Lower leg skin (tissue), 3 donors: ENCODE data around the gene ASPG.

Experiments used
- POLR2A ChIP-seq, 2 donors: fragments of 450-650 bp; IDR thresholded peaks; one replicate each; pipeline ENCODE4 v1.6.1; 2016 to 2017; ENCODE audit warnings: antibody characterized with exemption in 2 of 2, mild to moderate bottlenecking in 1 of 2, moderate library complexity in 1 of 2
- TF ChIP-seq, protein P1 (sequence below), 3 donors: fragments of 450-650 bp; IDR thresholded peaks; one replicate each; pipeline ENCODE4 v1.5.1; 2016; ENCODE audit warnings: antibody characterized with exemption in 3 of 3, mild to moderate bottlenecking in 3 of 3, moderate library complexity in 2 of 3

DNA sequence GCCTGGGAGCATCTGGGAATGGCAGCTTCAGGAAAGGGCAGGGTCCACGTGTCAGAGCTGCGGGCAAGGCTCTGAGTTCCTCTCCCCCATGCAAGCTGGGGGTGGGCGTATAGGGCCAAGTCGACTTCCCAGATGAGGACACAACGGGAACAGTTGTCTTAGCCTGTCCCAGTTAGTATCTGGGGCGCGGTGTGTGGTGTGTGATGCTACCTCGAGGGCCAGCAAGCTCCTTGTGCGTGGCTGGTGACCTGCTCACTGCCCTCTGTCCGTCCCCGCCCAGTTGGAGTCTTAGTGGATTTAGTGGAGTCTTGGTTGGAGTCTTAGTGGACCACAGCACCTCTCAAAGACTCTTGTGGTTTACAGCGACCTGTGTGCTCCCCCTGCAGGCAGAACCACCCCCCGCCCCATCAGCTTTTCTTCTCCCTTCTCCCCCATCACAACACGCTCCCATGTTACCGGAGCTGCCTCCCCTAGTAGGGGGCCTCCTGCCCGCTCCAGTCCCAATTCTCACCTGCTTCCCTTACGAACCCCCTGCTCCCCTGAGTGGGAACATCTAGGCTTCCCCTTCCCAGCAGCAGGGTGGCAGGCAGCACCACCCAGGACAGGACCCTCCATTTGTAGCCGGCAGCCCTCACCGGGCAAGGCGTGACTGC is 8.7 kb downstream of the ASPG start:
- TF ChIP-seq, protein P1, sequence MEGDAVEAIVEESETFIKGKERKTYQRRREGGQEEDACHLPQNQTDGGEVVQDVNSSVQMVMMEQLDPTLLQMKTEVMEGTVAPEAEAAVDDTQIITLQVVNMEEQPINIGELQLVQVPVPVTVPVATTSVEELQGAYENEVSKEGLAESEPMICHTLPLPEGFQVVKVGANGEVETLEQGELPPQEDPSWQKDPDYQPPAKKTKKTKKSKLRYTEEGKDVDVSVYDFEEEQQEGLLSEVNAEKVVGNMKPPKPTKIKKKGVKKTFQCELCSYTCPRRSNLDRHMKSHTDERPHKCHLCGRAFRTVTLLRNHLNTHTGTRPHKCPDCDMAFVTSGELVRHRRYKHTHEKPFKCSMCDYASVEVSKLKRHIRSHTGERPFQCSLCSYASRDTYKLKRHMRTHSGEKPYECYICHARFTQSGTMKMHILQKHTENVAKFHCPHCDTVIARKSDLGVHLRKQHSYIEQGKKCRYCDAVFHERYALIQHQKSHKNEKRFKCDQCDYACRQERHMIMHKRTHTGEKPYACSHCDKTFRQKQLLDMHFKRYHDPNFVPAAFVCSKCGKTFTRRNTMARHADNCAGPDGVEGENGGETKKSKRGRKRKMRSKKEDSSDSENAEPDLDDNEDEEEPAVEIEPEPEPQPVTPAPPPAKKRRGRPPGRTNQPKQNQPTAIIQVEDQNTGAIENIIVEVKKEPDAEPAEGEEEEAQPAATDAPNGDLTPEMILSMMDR (IDR thresholded peaks at IDR 0.05), result no peak
- no peak for TF ChIP-seq POLR2A (IDR thresholded peaks at IDR 0.05)
